H9 (cell line): Measurements from ENCODE around the gene RABL3. TPM values are rescaled to one million over a fixed set of nuclear protein-coding genes. Genes with fewer than 3 reads are reported as not detected.

Source experiments
- DNase-seq: peaks from one replicate; pipeline ENCODE4 v3.0.0-alpha.2; 2017
- H2AFZ ChIP-seq: one replicate; pipeline ENCODE4 v1.6.1; 2013; ENCODE audit warnings: mild to moderate bottlenecking, low read length, control low read depth, moderate library complexity
- H2AK5ac ChIP-seq: 2 replicates; pipeline ENCODE4 v1.6.1; 2013; ENCODE audit warnings: low read length, control low read depth, mixed read lengths; ENCODE audit not compliant: insufficient read length
- H2BK120ac ChIP-seq: one replicate; pipeline ENCODE4 v1.6.1; 2013; ENCODE audit warnings: low read depth, mild to moderate bottlenecking, low read length, control low read depth, inconsistent platforms; ENCODE audit not compliant: poor library complexity, severe bottlenecking
- H2BK12ac ChIP-seq: 2 replicates; pipeline ENCODE4 v1.6.1; 2013; ENCODE audit warnings: low read length, control low read depth, mixed read lengths, low read depth; ENCODE audit not compliant: insufficient read length
- H2BK15ac ChIP-seq: 2 replicates; pipeline ENCODE4 v1.6.1; 2013; ENCODE audit warnings: low read depth, low read length, control low read depth
- H2BK20ac ChIP-seq: one replicate; pipeline ENCODE4 v1.6.1; 2013; ENCODE audit warnings: low read depth, mild to moderate bottlenecking, low read length, control low read depth, inconsistent platforms; ENCODE audit not compliant: poor library complexity, severe bottlenecking
- H2BK5ac ChIP-seq: 2 replicates; pipeline ENCODE4 v1.6.1; 2013; ENCODE audit warnings: low read length, control low read depth, mixed read lengths; ENCODE audit not compliant: insufficient read length
- H3K14ac ChIP-seq: 2 replicates; pipeline ENCODE4 v1.6.1; 2013; ENCODE audit warnings: low read length, control low read depth; ENCODE audit not compliant: insufficient read depth
- H3K18ac ChIP-seq: 2 replicates; pipeline ENCODE4 v1.6.1; 2013; ENCODE audit warnings: low read depth, mild to moderate bottlenecking, mixed read lengths, low read length, control low read depth; ENCODE audit not compliant: insufficient read length
- H3K23ac ChIP-seq: 2 replicates; pipeline ENCODE4 v1.6.1; 2013; ENCODE audit warnings: low read length, control low read depth, mixed read lengths, low read depth; ENCODE audit not compliant: insufficient read length
- H3K23me2 ChIP-seq: 2 replicates; pipeline ENCODE4 v1.6.1; 2013; ENCODE audit warnings: low read depth, mild to moderate bottlenecking, mixed read lengths, low read length, control low read depth; ENCODE audit not compliant: insufficient read length, poor library complexity, severe bottlenecking
- H3K27ac ChIP-seq: 2 replicates; pipeline ENCODE4 v1.5.1; 2013; ENCODE audit warnings: low read length, control low read depth, mixed read lengths, low read depth; ENCODE audit not compliant: insufficient read length
- H3K27me3 ChIP-seq: 2 replicates; pipeline ENCODE4 v1.6.1; 2013; ENCODE audit warnings: low read length, control low read depth, inconsistent platforms; ENCODE audit not compliant: insufficient read depth
- H3K4ac ChIP-seq: 2 replicates; pipeline ENCODE4 v1.6.1; 2013; ENCODE audit warnings: low read depth, mild to moderate bottlenecking, control low read depth, inconsistent platforms, low read length, moderate library complexity
- H3K4me1 ChIP-seq: 2 replicates; pipeline ENCODE4 v1.6.1; 2013; ENCODE audit warnings: low read length, control low read depth, inconsistent platforms; ENCODE audit not compliant: insufficient read depth
- H3K4me2 ChIP-seq: 2 replicates; pipeline ENCODE4 v1.6.1; 2013; ENCODE audit warnings: low read length, control low read depth, mixed read lengths; ENCODE audit not compliant: insufficient read length, insufficient read depth
- H3K56ac ChIP-seq: 2 replicates; pipeline ENCODE4 v1.6.1; 2013; ENCODE audit warnings: low read depth, mild to moderate bottlenecking, mixed read lengths, low read length, control low read depth; ENCODE audit not compliant: insufficient read length
- H3K79me1 ChIP-seq: 2 replicates; pipeline ENCODE4 v1.6.1; 2013; ENCODE audit warnings: low read depth, mild to moderate bottlenecking, moderate library complexity, low read length, control low read depth, inconsistent platforms; ENCODE audit not compliant: insufficient read depth, poor library complexity, severe bottlenecking
- H3K79me2 ChIP-seq: 2 replicates; pipeline ENCODE4 v1.6.1; 2013; ENCODE audit warnings: low read length, control low read depth, inconsistent platforms; ENCODE audit not compliant: insufficient read depth
- H3K9ac ChIP-seq: 2 replicates; pipeline ENCODE4 v1.6.1; 2013; ENCODE audit warnings: low read length, control low read depth, mixed read lengths; ENCODE audit not compliant: insufficient read length; ENCODE audit errors: extremely low read depth
- H3K9me3 ChIP-seq: one replicate; pipeline ENCODE4 v1.6.1; 2013; ENCODE audit warnings: low read depth, low read length, inconsistent platforms; ENCODE audit not compliant: control insufficient read depth
- H3T11ph ChIP-seq: one replicate; pipeline ENCODE4 v1.6.1; 2013; ENCODE audit warnings: mild to moderate bottlenecking, low read length, control low read depth, inconsistent platforms
- H4K20me1 ChIP-seq: one replicate; pipeline ENCODE4 v1.6.1; 2013; ENCODE audit not compliant: control insufficient read depth, insufficient read length, insufficient read depth
- H4K5ac ChIP-seq: 2 replicates; pipeline ENCODE4 v1.6.1; 2013; ENCODE audit warnings: low read depth, mild to moderate bottlenecking, mixed read lengths, low read length, control low read depth; ENCODE audit not compliant: insufficient read length
- H4K8ac ChIP-seq: replicated peaks from 2 replicates; pipeline ENCODE4 v1.6.1; 2013; ENCODE audit warnings: low read length, control low read depth, mixed read lengths, low read depth; ENCODE audit not compliant: insufficient read length
- H4K91ac ChIP-seq: 2 replicates; pipeline ENCODE4 v1.6.1; 2013; ENCODE audit warnings: low read depth, mild to moderate bottlenecking, moderate library complexity, mixed read lengths, low read length, control low read depth; ENCODE audit not compliant: insufficient read length
- H3K27ac Mint-ChIP-seq, 3 experiments: 2 replicates in 2 of 3; 3 replicates in 1 of 3; pipeline ENCODE4 v1.8.0; 2020 to 2021; ENCODE audit warnings: mixed read lengths in 3 of 3, mild to moderate bottlenecking in 1 of 3, moderate library complexity in 1 of 3
- H3K27me3 Mint-ChIP-seq: 2 replicates; pipeline ENCODE4 v1.8.0; 2021; ENCODE audit warnings: low read depth, mild to moderate bottlenecking, moderate library complexity, mixed read lengths
- H3K36me3 Mint-ChIP-seq, 3 experiments: 2 replicates in 2 of 3; 3 replicates in 1 of 3; pipeline ENCODE4 v1.8.0; 2020 to 2021; ENCODE audit warnings: low read depth in 3 of 3, mixed read lengths in 3 of 3; ENCODE audit not compliant: insufficient read depth in 1 of 3
- H3K4me1 Mint-ChIP-seq, 2 experiments: 2 replicates each; pipeline ENCODE4 v1.8.0; 2020; ENCODE audit warnings: mixed read lengths in 2 of 2
- H3K4me3 Mint-ChIP-seq, 2 experiments: 2 replicates in 1 of 2; 3 replicates in 1 of 2; pipeline ENCODE4 v1.8.0; 2020 to 2021; ENCODE audit warnings: mild to moderate bottlenecking in 2 of 2, mixed read lengths in 2 of 2, moderate library complexity in 1 of 2
- H3K9me3 Mint-ChIP-seq, 2 experiments: 2 replicates in 1 of 2; 3 replicates in 1 of 2; pipeline ENCODE4 v1.8.0; 2020; ENCODE audit warnings: mild to moderate bottlenecking in 2 of 2, mixed read lengths in 2 of 2, moderate library complexity in 1 of 2
- CTCF ChIP-seq: fragments of 200-600 bp; sonication (generic); conservative IDR thresholded peaks from 3 replicates; pipeline ENCODE4 v1.8.0; 2021; ENCODE audit warnings: antibody characterized with exemption, mild to moderate bottlenecking
- WGBS: extraction: QIAGEN DNeasy Blood & Tissue Kit; methylation state at CpG from one replicate; pipeline ENCODE4 v1.1.7; 2013; ENCODE audit warnings: missing lambda C conversion rate, low lambda C conversion rate, mixed read lengths; ENCODE audit not compliant: insufficient read length; ENCODE audit errors: extremely low coverage; 5-methylcytosine and 5-hydroxymethylcytosine counted together
- total RNA-seq: library from RNA; stranded (reverse); gene quantifications from 2 replicates; pipeline ENCODE4 v1.2.1, GENCODE V29; 2021

The RABL3 gene
- total RNA-seq, 1 experiment from 2014 or later: 26.7 TPM

- H3K36me3 Mint-ChIP-seq: peaks cover 0 to 4% (median 0%) of the 10 kb centered on the region in 3 experiments; a peak in 1 of 7 replicates
- Histone ChIP-seq H3K23ac (no peak overlapping the region), H2BK12ac (no peak overlapping the region), H3K4me2 (no peak overlapping the region), H4K20me1 (no peaks in the 10 kb centered on the region), H3K14ac (no peak overlapping the region), H2AK5ac (no peak overlapping the region), H2BK15ac (no peak overlapping the region), H3K27ac (no peak overlapping the region), H2BK120ac (no peak overlapping the region), H3K4me1 (no peaks in the 10 kb centered on the region), H3K4ac (no peak overlapping the region), H2AFZ (no peak overlapping the region), H3K9me3 (no peaks in the 10 kb centered on the region), H3K79me2 (peaks cover 2% of the 10 kb centered on the region; the same call in 1 of the 2 replicates), H4K91ac (no peak overlapping the region), H3K18ac (no peak overlapping the region), H3K23me2 (no peaks in the 10 kb centered on the region), H2BK20ac (no peak overlapping the region), H3K27me3 (no peaks in the 10 kb centered on the region), H3T11ph (no peak overlapping the region), H4K8ac (no peak overlapping the region), H3K9ac (no peak overlapping the region), H3K79me1 (no peaks in the 10 kb centered on the region), H3K56ac (no peak overlapping the region), H2BK5ac (no peak overlapping the region), H4K5ac (no peak overlapping the region)
- no peak overlapping the region for H3K27ac Mint-ChIP-seq
- no peaks in the 10 kb centered on the region for H3K27me3 Mint-ChIP-seq
- no peak for TF ChIP-seq CTCF
- no CpG with 5 or more reads among the region's 3 CpGs for WGBS
- no peak for DNase-seq
- peaks cover 3 to 4% of the 10 kb centered on the region in 2 experiments for H3K4me1 Mint-ChIP-seq
- peaks cover 0 to 2% of the 10 kb centered on the region in 2 experiments; a peak in 1 of 5 replicates for H3K9me3 Mint-ChIP-seq
- H3K4me3 Mint-ChIP-seq: no peak overlapping the region
Measured at GRCh38 chr3:120652281-120652680, 90.0 kb downstream of the RABL3 start.
